SK-N-SH treated with all-trans-retinoic acid at 6 μM for 48 hours (cell line): ENCODE data around the gene ASB4.

Experiments
- ATAC-seq: fragments of 200-7000 bp; cut with Tn5 transposase; 3 replicates; pipeline ENCODE4 v1.9.1; 2020; ENCODE audit warnings: mild to moderate bottlenecking, moderate library complexity
- ARNTL ChIP-seq: fragments of 450-650 bp; formaldehyde crosslinking; IDR thresholded peaks from 2 replicates; pipeline ENCODE4 v1.5.0; 2020; ENCODE audit warnings: low read depth, mild to moderate bottlenecking, moderate library complexity, borderline replicate concordance
- BACH2 ChIP-seq: fragments of 250-450 bp; sonication (Bioruptor Pico); IDR thresholded peaks from 2 replicates; pipeline ENCODE4 v1.9.0; 2021; ENCODE audit warnings: mild to moderate bottlenecking, borderline replicate concordance
- CREB5 ChIP-seq: fragments of 250-450 bp; sonication (Bioruptor Pico); IDR thresholded peaks from 2 replicates; pipeline ENCODE4 v1.5.1; 2020; ENCODE audit warnings: low read depth, mild to moderate bottlenecking, moderate library complexity
- ESRRG ChIP-seq: fragments of 250-450 bp; sonication (Bioruptor Pico); IDR thresholded peaks from 2 replicates; pipeline ENCODE4 v1.6.1; 2021; ENCODE audit warnings: mild to moderate bottlenecking
- ISL1 ChIP-seq: fragments of 250-450 bp; sonication (Bioruptor Pico); IDR thresholded peaks from 2 replicates; pipeline ENCODE4 v2.1.2; 2022; ENCODE audit warnings: mild to moderate bottlenecking, moderate library complexity
- OSR1 ChIP-seq: fragments of 250-450 bp; sonication (Bioruptor Pico); IDR thresholded peaks from 2 replicates; pipeline ENCODE4 v1.8.0; 2022; ENCODE audit warnings: moderate library complexity, mild to moderate bottlenecking, inconsistent platforms
- PATZ1 ChIP-seq: fragments of 250-450 bp; sonication (Bioruptor Pico); IDR thresholded peaks from 2 replicates; pipeline ENCODE4 v1.8.0; 2020; ENCODE audit warnings: mild to moderate bottlenecking, moderate library complexity, borderline replicate concordance
- PPARA ChIP-seq: fragments of 250-450 bp; sonication (Bioruptor Pico); IDR thresholded peaks from 2 replicates; pipeline ENCODE4 v1.5.0; 2020; ENCODE audit warnings: mild to moderate bottlenecking, borderline replicate concordance
- RARB ChIP-seq: fragments of 250-450 bp; sonication (Bioruptor Pico); IDR thresholded peaks from 2 replicates; pipeline ENCODE4 v1.8.0; 2021; ENCODE audit warnings: mild to moderate bottlenecking, moderate library complexity
- SNAI2 ChIP-seq: fragments of 250-450 bp; sonication (Bioruptor Pico); IDR thresholded peaks from 2 replicates; pipeline ENCODE4 v1.5.0; 2020; ENCODE audit warnings: mild to moderate bottlenecking, moderate library complexity
- TCF4 ChIP-seq: fragments of 250-450 bp; sonication (Bioruptor Pico); IDR thresholded peaks from 2 replicates; pipeline ENCODE4 v1.8.0; 2021; ENCODE audit warnings: mild to moderate bottlenecking, moderate library complexity, borderline replicate concordance
- TOX ChIP-seq: fragments of 250-450 bp; sonication (Bioruptor Pico); IDR thresholded peaks from 2 replicates; pipeline ENCODE4 v1.8.0; 2021; ENCODE audit warnings: mild to moderate bottlenecking, moderate library complexity, borderline replicate concordance
- ZC3H10 ChIP-seq: fragments of 250-450 bp; sonication (Bioruptor Pico); IDR thresholded peaks from 2 replicates; pipeline ENCODE4 v1.5.1; 2021; ENCODE audit warnings: mild to moderate bottlenecking, moderate library complexity
- ZFP3 ChIP-seq: fragments of 250-450 bp; sonication (Bioruptor Pico); IDR thresholded peaks from 2 replicates; pipeline ENCODE4 v1.5.0; 2020; ENCODE audit warnings: mild to moderate bottlenecking, moderate library complexity
- ZFP30 ChIP-seq: fragments of 450-650 bp; formaldehyde crosslinking; IDR thresholded peaks from 2 replicates; pipeline ENCODE4 v1.5.0; 2022; ENCODE audit warnings: mild to moderate bottlenecking, moderate library complexity
- ZNF565 ChIP-seq: fragments of 450-650 bp; formaldehyde crosslinking; conservative IDR thresholded peaks from 2 replicates; pipeline ENCODE4 v1.5.0; 2020; ENCODE audit warnings: low read depth, mild to moderate bottlenecking, moderate library complexity
- ZNF70 ChIP-seq: fragments of 450-650 bp; formaldehyde crosslinking; IDR thresholded peaks from 2 replicates; pipeline ENCODE4 v1.5.0; 2020; ENCODE audit warnings: mild to moderate bottlenecking, moderate library complexity
- TF ChIP-seq, protein P1 (sequence below): fragments of 250-450 bp; sonication (Bioruptor Pico); IDR thresholded peaks from 2 replicates; pipeline ENCODE4 v1.8.0; 2021; ENCODE audit warnings: low read depth, mild to moderate bottlenecking, moderate library complexity, borderline replicate concordance
- TF ChIP-seq, protein P2 (sequence below): fragments of 250-450 bp; sonication (Bioruptor Pico); IDR thresholded peaks from 2 replicates; pipeline ENCODE4 v1.5.0; 2020; ENCODE audit warnings: mild to moderate bottlenecking, moderate library complexity
- TF ChIP-seq, protein P3 (sequence below): fragments of 250-450 bp; sonication (Bioruptor Pico); IDR thresholded peaks from 2 replicates; pipeline ENCODE4 v1.5.1; 2021; ENCODE audit warnings: mild to moderate bottlenecking, moderate library complexity

ASB4 gene

DNA sequence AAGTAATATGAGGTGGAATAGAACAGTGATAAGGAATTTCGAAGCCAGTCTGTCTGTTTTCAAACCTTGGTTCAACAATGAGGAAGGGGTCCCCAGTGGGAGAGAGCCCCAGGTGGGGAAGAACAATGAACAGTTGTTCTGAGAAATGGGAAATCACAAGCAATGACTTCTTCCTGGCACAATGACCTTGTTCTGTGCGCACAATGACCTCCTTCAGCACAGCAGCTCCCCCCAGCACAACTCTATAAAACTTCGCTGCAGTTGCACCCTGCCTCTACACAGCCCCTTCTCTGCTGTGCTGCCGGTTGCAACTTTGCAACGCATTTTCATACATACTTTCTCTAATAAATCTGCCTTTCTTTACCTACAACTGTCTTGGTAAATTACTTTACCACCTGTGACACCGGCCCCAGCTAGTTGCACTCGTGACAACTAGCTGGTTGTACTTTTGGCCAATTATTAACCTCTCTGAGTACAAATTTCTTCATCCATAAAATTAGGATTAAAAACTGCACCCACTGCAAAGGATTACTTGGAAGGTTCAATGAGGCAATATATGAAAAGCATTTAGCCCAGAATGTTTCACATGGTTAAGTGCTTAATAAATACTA, 40.5 kb downstream of the ASB4 start:
- no peak for ATAC-seq

GRCh38 chr7:95527033-95527775, 41.5 kb downstream of the ASB4 start:
- ATAC-seq, result peak; percentile 96
- TF ChIP-seq, protein P1, sequence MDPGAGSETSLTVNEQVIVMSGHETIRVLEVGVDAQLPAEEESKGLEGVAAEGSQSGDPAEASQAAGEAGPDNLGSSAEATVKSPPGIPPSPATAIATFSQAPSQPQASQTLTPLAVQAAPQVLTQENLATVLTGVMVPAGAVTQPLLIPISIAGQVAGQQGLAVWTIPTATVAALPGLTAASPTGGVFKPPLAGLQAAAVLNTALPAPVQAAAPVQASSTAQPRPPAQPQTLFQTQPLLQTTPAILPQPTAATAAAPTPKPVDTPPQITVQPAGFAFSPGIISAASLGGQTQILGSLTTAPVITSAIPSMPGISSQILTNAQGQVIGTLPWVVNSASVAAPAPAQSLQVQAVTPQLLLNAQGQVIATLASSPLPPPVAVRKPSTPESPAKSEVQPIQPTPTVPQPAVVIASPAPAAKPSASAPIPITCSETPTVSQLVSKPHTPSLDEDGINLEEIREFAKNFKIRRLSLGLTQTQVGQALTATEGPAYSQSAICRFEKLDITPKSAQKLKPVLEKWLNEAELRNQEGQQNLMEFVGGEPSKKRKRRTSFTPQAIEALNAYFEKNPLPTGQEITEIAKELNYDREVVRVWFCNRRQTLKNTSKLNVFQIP (CRISPR knock-in tag), result no peak
- no peak for TF ChIP-seq TCF4
- TF ChIP-seq ZNF565 (CRISPR knock-in tag), result no peak
- no peak for TF ChIP-seq BACH2 (CRISPR knock-in tag)
- TF ChIP-seq PPARA, result no peak
- no peak for TF ChIP-seq SNAI2
- TF ChIP-seq RARB, result no peak
- no peak for TF ChIP-seq ARNTL
- no peak for TF ChIP-seq ZFP3 (CRISPR knock-in tag)

More for the DNA sequence above, 40.5 kb downstream of the ASB4 start:
- TF ChIP-seq ZFP30 (no peak), ESRRG (CRISPR knock-in tag) (no peak), BACH2 (CRISPR knock-in tag) (no peak), ARNTL (no peak), SNAI2 (no peak)
- TF ChIP-seq, protein P2, sequence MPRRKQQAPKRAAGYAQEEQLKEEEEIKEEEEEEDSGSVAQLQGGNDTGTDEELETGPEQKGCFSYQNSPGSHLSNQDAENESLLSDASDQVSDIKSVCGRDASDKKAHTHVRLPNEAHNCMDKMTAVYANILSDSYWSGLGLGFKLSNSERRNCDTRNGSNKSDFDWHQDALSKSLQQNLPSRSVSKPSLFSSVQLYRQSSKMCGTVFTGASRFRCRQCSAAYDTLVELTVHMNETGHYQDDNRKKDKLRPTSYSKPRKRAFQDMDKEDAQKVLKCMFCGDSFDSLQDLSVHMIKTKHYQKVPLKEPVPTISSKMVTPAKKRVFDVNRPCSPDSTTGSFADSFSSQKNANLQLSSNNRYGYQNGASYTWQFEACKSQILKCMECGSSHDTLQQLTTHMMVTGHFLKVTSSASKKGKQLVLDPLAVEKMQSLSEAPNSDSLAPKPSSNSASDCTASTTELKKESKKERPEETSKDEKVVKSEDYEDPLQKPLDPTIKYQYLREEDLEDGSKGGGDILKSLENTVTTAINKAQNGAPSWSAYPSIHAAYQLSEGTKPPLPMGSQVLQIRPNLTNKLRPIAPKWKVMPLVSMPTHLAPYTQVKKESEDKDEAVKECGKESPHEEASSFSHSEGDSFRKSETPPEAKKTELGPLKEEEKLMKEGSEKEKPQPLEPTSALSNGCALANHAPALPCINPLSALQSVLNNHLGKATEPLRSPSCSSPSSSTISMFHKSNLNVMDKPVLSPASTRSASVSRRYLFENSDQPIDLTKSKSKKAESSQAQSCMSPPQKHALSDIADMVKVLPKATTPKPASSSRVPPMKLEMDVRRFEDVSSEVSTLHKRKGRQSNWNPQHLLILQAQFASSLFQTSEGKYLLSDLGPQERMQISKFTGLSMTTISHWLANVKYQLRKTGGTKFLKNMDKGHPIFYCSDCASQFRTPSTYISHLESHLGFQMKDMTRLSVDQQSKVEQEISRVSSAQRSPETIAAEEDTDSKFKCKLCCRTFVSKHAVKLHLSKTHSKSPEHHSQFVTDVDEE (CRISPR knock-in tag), result no peak

GRCh38 chr7:95527776-95528250, 42.1 kb downstream of the ASB4 start:
- ATAC-seq, result no peak; the same call in 2 of the 3 replicates
- TF ChIP-seq BACH2 (CRISPR knock-in tag), result no peak

DNA sequence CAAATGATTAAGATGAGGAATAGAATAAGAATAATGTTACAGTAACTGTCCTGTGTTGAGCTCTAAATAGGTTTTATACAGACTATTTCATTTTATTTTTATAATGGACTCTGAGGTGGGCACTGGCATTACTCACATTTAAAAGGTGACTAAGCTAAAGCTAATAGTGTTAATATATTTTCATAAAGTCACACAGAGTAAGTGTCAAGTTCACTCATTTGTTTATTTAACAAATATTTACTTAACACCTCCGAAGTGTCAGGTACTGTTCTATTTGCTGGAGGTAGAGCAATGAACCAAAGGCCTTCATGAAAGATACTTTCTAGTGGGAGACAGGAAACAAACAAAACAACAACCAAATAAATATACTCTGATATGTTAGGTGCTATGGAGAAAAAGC, 44.0 kb downstream of the ASB4 start:
- TF ChIP-seq ESRRG (CRISPR knock-in tag) (no peak), ZC3H10 (no peak), PATZ1 (no peak), ZNF70 (CRISPR knock-in tag) (no peak), ZFP3 (CRISPR knock-in tag) (no peak), TCF4 (no peak), OSR1 (CRISPR knock-in tag) (no peak), CREB5 (no peak), BACH2 (CRISPR knock-in tag) (no peak), TOX (CRISPR knock-in tag) (no peak), RARB (no peak), ISL1 (CRISPR knock-in tag) (no peak), ZFP30 (no peak), SNAI2 (no peak)
- TF ChIP-seq, protein P2 (CRISPR knock-in tag), result no peak
- TF ChIP-seq, protein P3, sequence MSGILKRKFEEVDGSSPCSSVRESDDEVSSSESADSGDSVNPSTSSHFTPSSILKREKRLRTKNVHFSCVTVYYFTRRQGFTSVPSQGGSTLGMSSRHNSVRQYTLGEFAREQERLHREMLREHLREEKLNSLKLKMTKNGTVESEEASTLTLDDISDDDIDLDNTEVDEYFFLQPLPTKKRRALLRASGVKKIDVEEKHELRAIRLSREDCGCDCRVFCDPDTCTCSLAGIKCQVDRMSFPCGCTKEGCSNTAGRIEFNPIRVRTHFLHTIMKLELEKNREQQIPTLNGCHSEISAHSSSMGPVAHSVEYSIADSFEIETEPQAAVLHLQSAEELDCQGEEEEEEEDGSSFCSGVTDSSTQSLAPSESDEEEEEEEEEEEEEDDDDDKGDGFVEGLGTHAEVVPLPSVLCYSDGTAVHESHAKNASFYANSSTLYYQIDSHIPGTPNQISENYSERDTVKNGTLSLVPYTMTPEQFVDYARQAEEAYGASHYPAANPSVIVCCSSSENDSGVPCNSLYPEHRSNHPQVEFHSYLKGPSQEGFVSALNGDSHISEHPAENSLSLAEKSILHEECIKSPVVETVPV (CRISPR knock-in tag), result no peak
- no peak for ATAC-seq
